ENCODE measurements around the gene LRTM2.

DNA sequence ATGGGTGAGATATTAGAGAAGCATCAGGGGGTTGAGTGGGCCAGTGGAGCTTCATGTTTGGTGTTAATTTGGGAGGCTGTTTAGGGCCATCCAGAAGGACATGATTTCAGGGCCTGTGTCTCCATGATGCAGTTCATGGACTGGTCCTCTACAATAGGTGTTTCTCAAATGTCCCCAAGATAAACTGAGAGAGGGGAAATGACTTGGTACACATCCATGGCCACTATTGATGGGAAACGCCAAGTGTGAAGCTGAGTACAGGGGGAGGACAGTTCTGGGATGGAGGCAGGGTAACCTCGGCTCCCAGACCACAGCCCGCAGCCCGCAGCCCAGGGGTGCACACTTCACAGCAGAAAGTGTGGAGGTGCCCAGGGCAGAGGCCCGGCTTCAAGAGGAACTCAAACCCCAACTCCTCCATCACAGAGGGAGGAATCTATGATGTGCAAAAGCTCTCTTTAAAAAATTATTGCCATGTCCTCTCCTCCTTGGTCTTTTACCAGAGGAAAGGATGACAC lies 64.8 kb downstream of the LRTM2 start:
- TF ChIP-seq, protein P1, sequence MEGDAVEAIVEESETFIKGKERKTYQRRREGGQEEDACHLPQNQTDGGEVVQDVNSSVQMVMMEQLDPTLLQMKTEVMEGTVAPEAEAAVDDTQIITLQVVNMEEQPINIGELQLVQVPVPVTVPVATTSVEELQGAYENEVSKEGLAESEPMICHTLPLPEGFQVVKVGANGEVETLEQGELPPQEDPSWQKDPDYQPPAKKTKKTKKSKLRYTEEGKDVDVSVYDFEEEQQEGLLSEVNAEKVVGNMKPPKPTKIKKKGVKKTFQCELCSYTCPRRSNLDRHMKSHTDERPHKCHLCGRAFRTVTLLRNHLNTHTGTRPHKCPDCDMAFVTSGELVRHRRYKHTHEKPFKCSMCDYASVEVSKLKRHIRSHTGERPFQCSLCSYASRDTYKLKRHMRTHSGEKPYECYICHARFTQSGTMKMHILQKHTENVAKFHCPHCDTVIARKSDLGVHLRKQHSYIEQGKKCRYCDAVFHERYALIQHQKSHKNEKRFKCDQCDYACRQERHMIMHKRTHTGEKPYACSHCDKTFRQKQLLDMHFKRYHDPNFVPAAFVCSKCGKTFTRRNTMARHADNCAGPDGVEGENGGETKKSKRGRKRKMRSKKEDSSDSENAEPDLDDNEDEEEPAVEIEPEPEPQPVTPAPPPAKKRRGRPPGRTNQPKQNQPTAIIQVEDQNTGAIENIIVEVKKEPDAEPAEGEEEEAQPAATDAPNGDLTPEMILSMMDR (IDR thresholded peaks at IDR 0.05): no peak
- no peak for TF ChIP-seq POLR2A (IDR thresholded peaks at IDR 0.05)
